ENCODE measurements around the gene SLC15A3.

The SLC15A3 gene

GRCh38 chr11:60923800-60924109, 28.2 kb downstream of the SLC15A3 start:
- H3K4me1 ChIP-seq (ENCODE audit: control insufficient read depth in 2 of 2, insufficient read depth in 1 of 2, low read depth in 1 of 2, low read length in 2 of 2), result peaks cover 11 to 15% of the 10 kb centered on the region in 2 donors
- H3K23ac ChIP-seq (ENCODE audit: low read depth, low read length, poor library complexity), result no peak overlapping the region
- H4K8ac ChIP-seq (ENCODE audit: low read depth, low read length), result no peak overlapping the region
- H2BK15ac ChIP-seq (ENCODE audit: low read length), result peak overlapping the region; percentile 7
- H3K27ac ChIP-seq (replicated peaks; ENCODE audit: low read length), result no peak overlapping the region
- H2AFZ ChIP-seq (ENCODE audit: low read length), result peak overlapping the region; percentile 90
- no peaks in the 10 kb centered on the region for H3K27me3 ChIP-seq (ENCODE audit: control insufficient read depth in 3 of 3, insufficient read depth in 3 of 3, low read depth in 1 of 3, low read length in 3 of 3)
- peak overlapping the region; percentile 4 for H2BK12ac ChIP-seq (ENCODE audit: low read length)
- no peak overlapping the region for H3K4ac ChIP-seq (ENCODE audit: low read length)
- no CpG with 5 or more reads among the region's 6 CpGs for WGBS, 2 donors (ENCODE audit: extremely low coverage in 2 of 2, insufficient read length in 2 of 2, insufficient replicate concordance in 1 of 2)
- H3K79me1 ChIP-seq (ENCODE audit: low read depth, low read length), result peaks cover 9% of the 10 kb centered on the region
- H3K18ac ChIP-seq (ENCODE audit: low read length), result peak overlapping the region; percentile 77
- no peak for DNase-seq (ENCODE audit: low spot score)
- peak overlapping the region; percentile 51 for H2AK5ac ChIP-seq (ENCODE audit: low read depth, low read length)
- H3K9ac ChIP-seq (ENCODE audit: low read depth, low read length, poor library complexity), result peak overlapping the region; percentile 53
- H4K91ac ChIP-seq (ENCODE audit: low read depth, low read length, poor library complexity), result no peak overlapping the region
- peak overlapping the region; percentile 1 to 57 for H3K4me3 ChIP-seq (ENCODE audit: low read length in 2 of 2)
- no peaks in the 10 kb centered on the region for H3K9me3 ChIP-seq (replicated peaks in 1 of 2; ENCODE audit: control insufficient read depth in 2 of 2, insufficient read depth in 1 of 2, low read depth in 1 of 2, low read length in 2 of 2)
- peak overlapping the region; percentile 13 for H3K14ac ChIP-seq (ENCODE audit: low read length)
- H2BK5ac ChIP-seq (ENCODE audit: low read length), result peak overlapping the region; percentile 77
- peaks cover 44 to 73% of the 10 kb centered on the region in 2 donors for H3K36me3 ChIP-seq (replicated peaks in 1 of 2; ENCODE audit: control insufficient read depth in 2 of 2, insufficient read depth in 2 of 2, low read length in 2 of 2)
- H3K4me2 ChIP-seq (ENCODE audit: insufficient read depth, low read length, poor library complexity, severe bottlenecking), result peak overlapping the region; percentile 63
- H2BK120ac ChIP-seq (ENCODE audit: low read depth, low read length), result peak overlapping the region; percentile 49

- H3K9ac ChIP-seq (ENCODE audit: low read depth, low read length, poor library complexity), result no peak overlapping the region
- WGBS, 2 donors (ENCODE audit: extremely low coverage in 2 of 2, insufficient read length in 2 of 2, insufficient replicate concordance in 1 of 2), result no CpG with 5 or more reads among the region's 5 CpGs
- H3K18ac ChIP-seq (ENCODE audit: low read length), result peak overlapping the region; percentile 77
- no peaks in the 10 kb centered on the region for H3K9me3 ChIP-seq (replicated peaks in 1 of 2; ENCODE audit: control insufficient read depth in 2 of 2, insufficient read depth in 1 of 2, low read depth in 1 of 2, low read length in 2 of 2)
- H3K23ac ChIP-seq (ENCODE audit: low read depth, low read length, poor library complexity), result no peak overlapping the region
- no peak overlapping the region for H3K4me2 ChIP-seq (ENCODE audit: insufficient read depth, low read length, poor library complexity, severe bottlenecking)
- peaks cover 41 to 73% of the 10 kb centered on the region in 2 donors for H3K36me3 ChIP-seq (replicated peaks in 1 of 2; ENCODE audit: control insufficient read depth in 2 of 2, insufficient read depth in 2 of 2, low read length in 2 of 2)
- peak overlapping the region; percentile 7 for H2BK15ac ChIP-seq (ENCODE audit: low read length)
- H4K8ac ChIP-seq (ENCODE audit: low read depth, low read length), result no peak overlapping the region
- H3K27ac ChIP-seq (replicated peaks; ENCODE audit: low read length), result no peak overlapping the region
- no peak overlapping the region for H3K4ac ChIP-seq (ENCODE audit: low read length)
- no peak overlapping the region for H3K4me3 ChIP-seq (ENCODE audit: low read length in 2 of 2)
- no peak overlapping the region for H4K91ac ChIP-seq (ENCODE audit: low read depth, low read length, poor library complexity)
- no peak overlapping the region for H2BK12ac ChIP-seq (ENCODE audit: low read length)
- peaks cover 11 to 15% of the 10 kb centered on the region in 2 donors for H3K4me1 ChIP-seq (ENCODE audit: control insufficient read depth in 2 of 2, insufficient read depth in 1 of 2, low read depth in 1 of 2, low read length in 2 of 2)
- peak overlapping the region; percentile 13 for H3K14ac ChIP-seq (ENCODE audit: low read length)
- H3K27me3 ChIP-seq (ENCODE audit: control insufficient read depth in 3 of 3, insufficient read depth in 3 of 3, low read depth in 1 of 3, low read length in 3 of 3), result no peaks in the 10 kb centered on the region
- H2BK5ac ChIP-seq (ENCODE audit: low read length), result peak overlapping the region; percentile 77
- H2AK5ac ChIP-seq (ENCODE audit: low read depth, low read length), result peak overlapping the region; percentile 51
- peak overlapping the region; percentile 49 for H2BK120ac ChIP-seq (ENCODE audit: low read depth, low read length)
- no peak overlapping the region for H2AFZ ChIP-seq (ENCODE audit: low read length)
- no peak for DNase-seq (ENCODE audit: low spot score)
- peaks cover 11% of the 10 kb centered on the region for H3K79me1 ChIP-seq (ENCODE audit: low read depth, low read length)
Observed at GRCh38 chr11:60923326-60923725, 28.6 kb downstream of the SLC15A3 start.

- Histone ChIP-seq H3K14ac (ENCODE audit: low read length) (no peak overlapping the region), H2BK15ac (ENCODE audit: low read length) (no peak overlapping the region), H2BK12ac (ENCODE audit: low read length) (no peak overlapping the region), H3K4me2 (ENCODE audit: insufficient read depth, low read length, poor library complexity, severe bottlenecking) (no peak overlapping the region), H3K9me3 (replicated peaks in 1 of 2; ENCODE audit: control insufficient read depth in 2 of 2, insufficient read depth in 1 of 2, low read depth in 1 of 2, low read length in 2 of 2) (no peaks in the 10 kb centered on the region), H3K36me3 (replicated peaks in 1 of 2; ENCODE audit: control insufficient read depth in 2 of 2, insufficient read depth in 2 of 2, low read length in 2 of 2) (peaks cover 38 to 73% of the 10 kb centered on the region in 2 donors), H3K4me3 (ENCODE audit: low read length in 2 of 2) (no peak overlapping the region), H2BK5ac (ENCODE audit: low read length) (no peak overlapping the region), H3K23ac (ENCODE audit: low read depth, low read length, poor library complexity) (no peak overlapping the region), H2AK5ac (ENCODE audit: low read depth, low read length) (no peak overlapping the region), H3K27ac (replicated peaks; ENCODE audit: low read length) (no peak overlapping the region), H4K91ac (ENCODE audit: low read depth, low read length, poor library complexity) (no peak overlapping the region), H3K4me1 (ENCODE audit: control insufficient read depth in 2 of 2, insufficient read depth in 1 of 2, low read depth in 1 of 2, low read length in 2 of 2) (peaks cover 11 to 15% of the 10 kb centered on the region in 2 donors), H2BK120ac (ENCODE audit: low read depth, low read length) (no peak overlapping the region), H3K27me3 (ENCODE audit: control insufficient read depth in 3 of 3, insufficient read depth in 3 of 3, low read depth in 1 of 3, low read length in 3 of 3) (no peaks in the 10 kb centered on the region), H4K8ac (ENCODE audit: low read depth, low read length) (no peak overlapping the region), H3K4ac (ENCODE audit: low read length) (no peak overlapping the region), H3K9ac (ENCODE audit: low read depth, low read length, poor library complexity) (no peak overlapping the region), H3K79me1 (ENCODE audit: low read depth, low read length) (peaks cover 11% of the 10 kb centered on the region), H3K18ac (ENCODE audit: low read length) (no peak overlapping the region), H2AFZ (ENCODE audit: low read length) (no peak overlapping the region)
- WGBS, 2 donors (ENCODE audit: extremely low coverage in 2 of 2, insufficient read length in 2 of 2, insufficient replicate concordance in 1 of 2), result no CpG with 5 or more reads among the region's 6 CpGs
- no peak for DNase-seq (ENCODE audit: low spot score)
Observed at GRCh38 chr11:60922906-60923305, 29.1 kb downstream of the SLC15A3 start.

GRCh38 chr11:60921777-60922335, 30.1 kb downstream of the SLC15A3 start:
- Histone ChIP-seq H4K91ac (ENCODE audit: low read depth, low read length, poor library complexity) (no peak overlapping the region), H3K18ac (ENCODE audit: low read length) (no peak overlapping the region), H2AK5ac (ENCODE audit: low read depth, low read length) (no peak overlapping the region), H2BK120ac (ENCODE audit: low read depth, low read length) (no peak overlapping the region), H3K4me3 (ENCODE audit: low read length in 2 of 2) (no peak overlapping the region), H3K4ac (ENCODE audit: low read length) (no peak overlapping the region), H4K8ac (ENCODE audit: low read depth, low read length) (no peak overlapping the region), H3K27ac (replicated peaks; ENCODE audit: low read length) (no peak overlapping the region), H2BK5ac (ENCODE audit: low read length) (no peak overlapping the region), H3K4me2 (ENCODE audit: insufficient read depth, low read length, poor library complexity, severe bottlenecking) (no peak overlapping the region), H3K14ac (ENCODE audit: low read length) (no peak overlapping the region), H3K4me1 (ENCODE audit: control insufficient read depth in 2 of 2, insufficient read depth in 1 of 2, low read depth in 1 of 2, low read length in 2 of 2) (peaks cover 11 to 15% of the 10 kb centered on the region in 2 donors), H3K79me1 (ENCODE audit: low read depth, low read length) (peaks cover 7% of the 10 kb centered on the region), H3K9ac (ENCODE audit: low read depth, low read length, poor library complexity) (peak overlapping the region; percentile 54), H2AFZ (ENCODE audit: low read length) (no peak overlapping the region), H3K36me3 (replicated peaks in 1 of 2; ENCODE audit: control insufficient read depth in 2 of 2, insufficient read depth in 2 of 2, low read length in 2 of 2) (peaks cover 36 to 73% of the 10 kb centered on the region in 2 donors), H2BK15ac (ENCODE audit: low read length) (no peak overlapping the region), H3K27me3 (ENCODE audit: control insufficient read depth in 3 of 3, insufficient read depth in 3 of 3, low read depth in 1 of 3, low read length in 3 of 3) (no peaks in the 10 kb centered on the region), H2BK12ac (ENCODE audit: low read length) (no peak overlapping the region), H3K9me3 (replicated peaks in 1 of 2; ENCODE audit: control insufficient read depth in 2 of 2, insufficient read depth in 1 of 2, low read depth in 1 of 2, low read length in 2 of 2) (no peaks in the 10 kb centered on the region), H3K23ac (ENCODE audit: low read depth, low read length, poor library complexity) (no peak overlapping the region)
- no CpG with 5 or more reads among the region's 23 CpGs for WGBS, 2 donors (ENCODE audit: extremely low coverage in 2 of 2, insufficient read length in 2 of 2, insufficient replicate concordance in 1 of 2)
- DNase-seq (ENCODE audit: low spot score), result no peak

Measured in neuronal stem cell (in vitro differentiated cells).